Measurements from ENCODE around the gene LORICRIN. TPM values are rescaled to one million over a fixed set of nuclear protein-coding genes. Genes with fewer than 3 reads are reported as not detected.

The LORICRIN gene
- total RNA-seq, 5 donors from 2014 or later (not counting 1 experiment from before 2014, with no cell fraction given) = 0.20 TPM; not detected in 4

DNA sequence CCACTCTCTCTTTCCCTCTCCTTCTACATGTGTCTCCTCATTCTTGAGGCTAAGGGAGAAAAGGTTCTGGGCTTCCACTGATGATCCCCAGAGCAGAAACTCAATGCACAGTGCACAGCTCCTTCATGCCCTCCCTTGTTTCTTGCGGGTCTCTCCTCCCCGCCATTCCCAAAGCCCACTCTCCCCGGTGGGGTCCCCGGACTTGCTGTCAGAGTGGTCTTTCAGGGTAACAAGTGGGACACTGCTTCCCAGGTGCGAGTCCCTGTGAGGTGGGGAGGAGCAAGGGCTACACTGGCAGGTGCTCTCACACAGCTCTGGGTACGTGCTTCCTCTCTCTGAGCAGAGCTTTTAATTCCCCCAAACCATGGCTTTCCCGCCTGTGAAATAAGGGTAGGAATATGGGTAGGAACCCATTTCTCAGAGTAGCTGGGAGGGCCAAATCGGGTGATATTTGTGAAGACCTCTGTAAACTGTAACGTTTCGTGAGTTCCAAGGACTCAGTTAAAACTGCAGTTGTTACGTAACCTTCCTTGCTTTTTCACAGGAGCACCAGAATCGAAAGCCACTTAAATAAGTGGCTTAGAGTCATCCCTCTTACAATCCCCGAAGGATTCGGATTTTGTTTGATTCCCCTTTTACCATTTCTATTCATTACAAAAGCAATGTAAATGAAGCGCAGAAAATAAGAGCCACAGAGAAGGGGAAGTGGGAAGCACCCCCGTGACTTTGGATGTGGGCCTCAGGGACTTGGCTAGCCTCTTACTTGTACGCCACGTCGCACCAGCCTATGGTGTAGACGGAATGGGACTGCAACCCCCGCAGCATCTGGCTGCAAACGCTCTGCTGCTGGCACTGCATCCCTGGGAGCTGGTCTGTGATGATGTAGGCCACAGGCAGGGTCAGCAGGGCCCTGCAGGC, 47.1 kb downstream of the LORICRIN start:
- no peaks in the 10 kb centered on the region for H3K4me1 ChIP-seq (ENCODE audit: control insufficient read depth in 1 of 2, extremely low read depth in 1 of 2, insufficient read depth in 2 of 2, low read length in 2 of 2)
- no peak overlapping the region for H3K27ac ChIP-seq (ENCODE audit: low read length)
- peaks cover 0 to 28% of the 10 kb centered on the region in 2 experiments for H3K27me3 ChIP-seq (replicated peaks in 1 of 2; ENCODE audit: control insufficient read depth in 2 of 2, extremely low read depth in 1 of 2, insufficient read depth in 2 of 2, low read length in 1 of 2)
- ATAC-seq (replicated peaks in 1 of 4) (no peak), DNase-seq (no peak)
- POLR2A ChIA-PET = no interaction called here
- 71% methylated on average over 7 of the region's 22 CpGs for WGBS (ENCODE audit: insufficient coverage)
- no peak overlapping the region for H3K4me3 Mint-ChIP-seq
- H3K27ac Mint-ChIP-seq = no peak overlapping the region
- H3K9me3 ChIP-seq = no peaks in the 10 kb centered on the region
- no peaks in the 10 kb centered on the region for H3K36me3 ChIP-seq (ENCODE audit: control insufficient read depth in 2 of 2, extremely low read depth in 1 of 2, insufficient read depth in 1 of 2, low read length in 1 of 2)
- H3K27me3 Mint-ChIP-seq = peaks cover 12 to 23% of the 10 kb centered on the region in 2 donors
- no peaks in the 10 kb centered on the region for H3K4me1 Mint-ChIP-seq
- no peaks in the 10 kb centered on the region for H3K9me3 Mint-ChIP-seq
- no peak overlapping the region for H3K4me3 ChIP-seq (ENCODE audit: control insufficient read depth in 1 of 2, extremely low read depth in 1 of 2, low read length in 1 of 2)
- CTCF ChIA-PET = no interaction called here
- H3K36me3 Mint-ChIP-seq = no peaks in the 10 kb centered on the region

- ChIA-PET CTCF (no interaction called here), POLR2A (no interaction called here)
- Mint-ChIP-seq H3K27me3 (peaks cover 12 to 23% of the 10 kb centered on the region in 2 donors), H3K4me1 (no peaks in the 10 kb centered on the region), H3K4me3 (no peak overlapping the region), H3K27ac (no peak overlapping the region), H3K9me3 (no peaks in the 10 kb centered on the region), H3K36me3 (no peaks in the 10 kb centered on the region)
- Histone ChIP-seq H3K27me3 (replicated peaks in 1 of 2; ENCODE audit: control insufficient read depth in 2 of 2, extremely low read depth in 1 of 2, insufficient read depth in 2 of 2, low read length in 1 of 2) (peaks cover 0 to 28% of the 10 kb centered on the region in 2 experiments), H3K9me3 (no peaks in the 10 kb centered on the region), H3K4me3 (ENCODE audit: control insufficient read depth in 1 of 2, extremely low read depth in 1 of 2, low read length in 1 of 2) (no peak overlapping the region), H3K27ac (ENCODE audit: low read length) (no peak overlapping the region), H3K4me1 (ENCODE audit: control insufficient read depth in 1 of 2, extremely low read depth in 1 of 2, insufficient read depth in 2 of 2, low read length in 2 of 2) (no peaks in the 10 kb centered on the region), H3K36me3 (ENCODE audit: control insufficient read depth in 2 of 2, extremely low read depth in 1 of 2, insufficient read depth in 1 of 2, low read length in 1 of 2) (no peaks in the 10 kb centered on the region)
- no peak for DNase-seq
- 71% methylated on average over 7 of the region's 10 CpGs for WGBS (ENCODE audit: insufficient coverage)
- no peak for ATAC-seq (replicated peaks in 1 of 4)
These were observed 47.7 kb downstream of the LORICRIN start for GRCh38 chr1:153307221-153307600.

DNA sequence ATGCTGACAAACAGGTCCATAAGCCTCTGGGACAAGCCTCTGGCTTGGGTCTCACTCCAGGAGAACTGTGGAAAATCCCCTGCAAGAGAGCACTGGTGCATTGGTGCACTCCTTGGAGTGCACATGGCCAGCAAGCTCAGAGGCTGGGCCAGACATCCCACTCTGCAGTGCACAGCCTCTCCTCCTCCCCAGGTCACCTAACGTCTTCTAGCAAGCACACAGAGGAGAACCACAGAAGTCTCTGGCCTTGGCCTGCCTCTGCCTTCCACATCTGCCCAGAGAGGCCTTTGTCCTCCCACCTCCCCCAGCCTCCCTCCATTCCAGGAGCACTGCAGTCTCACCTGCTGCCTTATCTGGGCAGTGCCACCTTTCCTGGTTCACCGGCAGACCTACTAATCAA, 49.1 kb downstream of the LORICRIN start:
- Mint-ChIP-seq H3K27ac (no peak overlapping the region), H3K36me3 (no peaks in the 10 kb centered on the region), H3K9me3 (no peaks in the 10 kb centered on the region), H3K4me3 (no peak overlapping the region), H3K27me3 (peaks cover 12 to 27% of the 10 kb centered on the region in 2 donors), H3K4me1 (no peaks in the 10 kb centered on the region)
- POLR2A ChIA-PET = no interaction called here
- H3K27me3 ChIP-seq (replicated peaks in 1 of 2; ENCODE audit: control insufficient read depth in 2 of 2, extremely low read depth in 1 of 2, insufficient read depth in 2 of 2, low read length in 1 of 2) = peaks cover 0 to 38% of the 10 kb centered on the region in 2 experiments
- H3K27ac ChIP-seq (ENCODE audit: low read length) = no peak overlapping the region
- CTCF ChIA-PET = no interaction called here
- H3K9me3 ChIP-seq = no peaks in the 10 kb centered on the region
- 73% methylated on average over 2 of the region's 2 CpGs for WGBS (ENCODE audit: insufficient coverage)
- ATAC-seq (replicated peaks in 1 of 4) (no peak), DNase-seq (no peak)
- no peaks in the 10 kb centered on the region for H3K36me3 ChIP-seq (ENCODE audit: control insufficient read depth in 2 of 2, extremely low read depth in 1 of 2, insufficient read depth in 1 of 2, low read length in 1 of 2)
- H3K4me1 ChIP-seq (ENCODE audit: control insufficient read depth in 1 of 2, extremely low read depth in 1 of 2, insufficient read depth in 2 of 2, low read length in 2 of 2) = no peaks in the 10 kb centered on the region
- no peak overlapping the region for H3K4me3 ChIP-seq (ENCODE audit: control insufficient read depth in 1 of 2, extremely low read depth in 1 of 2, low read length in 1 of 2)

DNA sequence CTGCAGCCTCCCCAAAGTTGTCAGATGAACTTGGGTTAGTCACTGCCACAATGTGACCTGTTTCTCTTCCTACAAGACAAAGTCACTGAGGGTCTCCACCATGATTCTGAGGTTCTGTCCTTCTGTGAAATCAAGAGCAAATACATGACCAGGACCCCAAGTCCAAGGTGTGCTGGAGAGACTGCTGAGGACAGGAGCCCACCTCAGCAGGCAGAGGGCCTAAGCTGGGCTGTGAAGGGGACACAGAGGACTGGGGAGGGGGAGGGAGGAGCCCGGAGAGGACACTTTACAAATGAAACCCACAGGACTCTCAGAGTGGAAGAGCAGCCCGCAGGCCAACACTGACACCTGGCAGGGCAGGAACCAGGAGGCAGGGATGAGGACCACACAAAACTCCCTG, 50.0 kb downstream of the LORICRIN start:
- H3K4me1 Mint-ChIP-seq = no peaks in the 10 kb centered on the region
- H3K27me3 Mint-ChIP-seq = peaks cover 12 to 27% of the 10 kb centered on the region in 2 donors
- no peaks in the 10 kb centered on the region for H3K36me3 ChIP-seq (ENCODE audit: control insufficient read depth in 2 of 2, extremely low read depth in 1 of 2, insufficient read depth in 1 of 2, low read length in 1 of 2)
- ChIA-PET POLR2A (no interaction called here), CTCF (no interaction called here)
- H3K36me3 Mint-ChIP-seq = no peaks in the 10 kb centered on the region
- H3K27ac Mint-ChIP-seq = no peak overlapping the region
- no peak overlapping the region for H3K27ac ChIP-seq (ENCODE audit: low read length)
- H3K9me3 Mint-ChIP-seq = no peaks in the 10 kb centered on the region
- H3K4me1 ChIP-seq (ENCODE audit: control insufficient read depth in 1 of 2, extremely low read depth in 1 of 2, insufficient read depth in 2 of 2, low read length in 2 of 2) = no peaks in the 10 kb centered on the region
- no peak for DNase-seq
- H3K9me3 ChIP-seq = no peaks in the 10 kb centered on the region
- H3K4me3 ChIP-seq (ENCODE audit: control insufficient read depth in 1 of 2, extremely low read depth in 1 of 2, low read length in 1 of 2) = no peak overlapping the region
- no peak for ATAC-seq (replicated peaks in 1 of 4)
- no CpG with 5 or more reads among the region's 2 CpGs for WGBS (ENCODE audit: insufficient coverage)
- H3K4me3 Mint-ChIP-seq = no peak overlapping the region
- H3K27me3 ChIP-seq (replicated peaks in 1 of 2; ENCODE audit: control insufficient read depth in 2 of 2, extremely low read depth in 1 of 2, insufficient read depth in 2 of 2, low read length in 1 of 2) = peaks cover 0 to 38% of the 10 kb centered on the region in 2 experiments

DNA sequence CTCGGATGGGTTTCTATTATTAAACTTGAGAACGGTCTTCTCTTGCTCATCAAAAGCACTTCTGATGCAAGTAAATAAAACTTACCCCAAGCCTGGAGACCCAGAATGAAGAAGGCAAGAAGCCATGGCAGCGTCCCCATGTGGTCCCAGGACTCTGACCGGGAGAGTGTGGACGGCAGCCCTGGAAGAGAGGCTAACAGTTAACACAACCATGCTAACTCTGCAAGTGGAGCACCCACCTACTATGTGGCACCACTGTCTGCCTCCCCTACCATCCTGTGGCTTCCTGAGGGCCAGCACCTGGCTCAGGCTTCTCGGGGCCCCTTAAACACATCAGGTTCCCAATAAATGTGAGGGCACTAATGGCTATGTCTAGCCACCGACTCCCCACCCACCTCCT, 51.0 kb downstream of the LORICRIN start:
- Histone ChIP-seq H3K4me1 (ENCODE audit: control insufficient read depth in 1 of 2, extremely low read depth in 1 of 2, insufficient read depth in 2 of 2, low read length in 2 of 2) (no peaks in the 10 kb centered on the region), H3K27ac (ENCODE audit: low read length) (no peak overlapping the region), H3K36me3 (ENCODE audit: control insufficient read depth in 2 of 2, extremely low read depth in 1 of 2, insufficient read depth in 1 of 2, low read length in 1 of 2) (no peaks in the 10 kb centered on the region), H3K27me3 (replicated peaks in 1 of 2; ENCODE audit: control insufficient read depth in 2 of 2, extremely low read depth in 1 of 2, insufficient read depth in 2 of 2, low read length in 1 of 2) (peaks cover 0 to 38% of the 10 kb centered on the region in 2 experiments), H3K9me3 (no peaks in the 10 kb centered on the region), H3K4me3 (ENCODE audit: control insufficient read depth in 1 of 2, extremely low read depth in 1 of 2, low read length in 1 of 2) (no peak overlapping the region)
- H3K4me1 Mint-ChIP-seq = no peaks in the 10 kb centered on the region
- no peak overlapping the region for H3K27ac Mint-ChIP-seq
- H3K36me3 Mint-ChIP-seq = no peaks in the 10 kb centered on the region
- whole genome bisulfite sequencing (ENCODE audit: insufficient coverage) = 78% methylated on average over 4 of the region's 7 CpGs
- POLR2A ChIA-PET = no interaction called here
- ATAC-seq (replicated peaks in 1 of 4) = no peak
- peaks cover 17 to 27% of the 10 kb centered on the region in 2 donors for H3K27me3 Mint-ChIP-seq
- CTCF ChIA-PET = no interaction called here
- no peak for DNase-seq
- H3K4me3 Mint-ChIP-seq = no peak overlapping the region
- peaks cover 0 to 4% (median 0%) of the 10 kb centered on the region in 3 donors for H3K9me3 Mint-ChIP-seq

Other genes with a start within 250 kb of the LORICRIN start
- gene SPRR1B, start 228.5 kb upstream of the LORICRIN start, total RNA-seq = not detected
- not detected for gene SPRR2D, start 218.6 kb upstream of the LORICRIN start, total RNA-seq
- gene SPRR2A, start 202.2 kb upstream of the LORICRIN start, total RNA-seq = not detected
- not detected for gene SPRR2B, start 188.1 kb upstream of the LORICRIN start, total RNA-seq
- not detected for gene SPRR2E, start 165.2 kb upstream of the LORICRIN start, total RNA-seq
- gene SPRR2F, start 146.2 kb upstream of the LORICRIN start, total RNA-seq = not detected
- not detected for gene SPRR2G, start 108.8 kb upstream of the LORICRIN start, total RNA-seq
- not detected for gene LELP1, start 56.3 kb upstream of the LORICRIN start, total RNA-seq
- not detected for gene PRR9, start 42.1 kb upstream of the LORICRIN start, total RNA-seq
- gene PGLYRP3, start 53.3 kb downstream of the LORICRIN start, total RNA-seq = not detected
- gene PGLYRP4, start 89.2 kb downstream of the LORICRIN start, total RNA-seq = not detected
- gene S100A9, start 98.2 kb downstream of the LORICRIN start, total RNA-seq = 10 to 100 TPM in 1 of 5 donors, 1 to 10 TPM in 2, under 1 TPM in 1, not detected in 1; 0.98 to 11.5 (median 2.5) TPM
- gene S100A12, start 115.9 kb downstream of the LORICRIN start, total RNA-seq = 1 to 10 TPM in 1 of 5 donors, not detected in 4; 1.1 TPM
- 1 to 10 TPM in 2 of 5 donors, not detected in 3; 1.1 to 3.8 TPM for gene S100A8, start 131.4 kb downstream of the LORICRIN start, total RNA-seq
- not detected for gene S100A7A, start 156.8 kb downstream of the LORICRIN start, total RNA-seq
- not detected for gene S100A7, start 201.0 kb downstream of the LORICRIN start, total RNA-seq

All from T-cell (primary cell).